GM18951 (cell line): ENCODE results near the gene CYP3A4.
"Not testable (repeated sequence)": the region's sequence is repeated elsewhere in the genome, so short reads cannot be mapped to it uniquely, and the experiment has no call there.

Source experiments
- POLR2A ChIP-seq: IDR thresholded peaks from 4 replicates; pipeline ENCODE4 v1.6.1; 2011; ENCODE audit warnings: mild to moderate bottlenecking; ENCODE audit not compliant: insufficient read length, insufficient read depth; ENCODE audit errors: extremely low read depth
- in situ Hi-C: fragments of 300-500 bp; cut with MboI; formaldehyde crosslinking; loops from one replicate; pipeline ENCODE4 v1.12.0; 2022; ENCODE audit warnings: low sequenced_read_pairs, mixed read lengths, inconsistent platforms; ENCODE audit not compliant: unreplicated experiment

The CYP3A4 gene

DNA sequence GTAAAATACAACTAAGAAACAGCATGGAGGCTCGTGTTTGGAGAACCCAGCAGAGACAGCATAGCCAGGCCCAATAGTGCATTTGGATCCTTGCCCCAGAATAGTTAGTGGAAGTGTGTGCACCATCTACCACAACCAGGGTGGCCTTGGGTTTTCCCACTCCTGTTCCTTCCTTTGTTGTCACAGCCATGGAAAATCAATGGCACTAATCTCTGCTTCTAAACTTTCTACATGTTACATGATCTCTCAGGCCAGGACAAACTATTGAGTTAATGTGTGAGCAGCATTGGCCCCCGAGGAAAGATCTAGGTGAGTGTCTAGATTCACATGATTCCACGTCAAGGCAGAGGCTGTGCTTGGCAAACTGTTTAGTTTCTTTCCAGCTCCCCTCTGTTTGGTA lies 51.0 kb downstream of the CYP3A4 start:
- TF ChIP-seq POLR2A, result no peak
- in situ Hi-C loops, result no loop called here

DNA sequence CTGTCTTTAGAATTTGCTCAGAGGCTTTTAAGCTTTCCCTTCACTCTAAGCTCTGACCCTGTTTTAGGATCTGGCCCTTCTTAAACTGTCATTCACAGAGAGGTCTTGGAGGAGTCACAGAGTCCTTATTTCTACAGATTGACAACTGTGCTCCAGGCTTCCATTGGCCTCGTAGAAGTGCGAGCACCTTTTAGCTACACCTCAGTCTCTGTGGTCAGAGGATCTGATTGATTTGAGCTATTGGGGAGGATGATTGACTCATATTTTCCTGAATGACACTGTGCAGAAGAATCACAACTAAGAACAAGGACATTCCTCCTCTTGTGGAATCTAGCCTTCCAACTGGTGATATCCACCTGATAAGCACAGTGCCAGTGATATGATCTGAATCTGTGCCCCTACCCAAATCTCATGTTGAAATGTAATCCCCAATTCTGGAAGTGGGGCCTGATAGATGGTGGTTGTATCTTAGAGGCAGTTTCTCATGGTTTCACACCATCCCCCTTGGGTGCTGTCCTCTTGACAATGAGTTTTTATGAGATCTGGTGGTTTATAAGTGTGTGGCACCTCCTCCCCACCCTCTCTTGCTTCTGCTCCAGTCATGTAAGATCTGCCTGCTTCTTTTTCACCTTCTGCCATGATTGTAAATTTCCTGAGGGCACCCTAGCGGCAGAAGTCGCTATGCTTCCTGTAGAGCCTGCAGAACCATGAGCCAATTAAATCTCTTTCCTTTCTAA lies 52.2 kb downstream of the CYP3A4 start:
- in situ Hi-C loops, result no loop called here
- no peak for TF ChIP-seq POLR2A

DNA sequence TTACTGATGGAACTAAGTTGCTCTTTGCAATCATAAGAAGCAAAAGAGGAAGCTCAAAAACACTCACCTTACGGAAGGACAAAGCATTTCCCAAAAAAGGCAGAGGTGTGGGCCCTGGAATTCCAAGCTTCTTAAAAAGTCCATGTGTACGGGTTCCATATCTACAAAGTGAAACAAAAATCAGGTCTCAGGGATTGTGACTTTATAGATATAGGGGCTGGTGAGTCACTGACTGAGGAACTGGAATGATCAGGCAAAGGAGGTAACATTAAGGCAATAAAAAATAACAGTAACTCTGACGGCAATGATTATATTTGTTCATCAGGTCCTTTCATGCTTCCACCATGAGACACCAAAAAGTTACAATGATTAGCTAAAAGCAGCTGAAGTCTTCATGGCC lies 53.0 kb downstream of the CYP3A4 start:
- TF ChIP-seq POLR2A, result no peak
- in situ Hi-C loops, result no loop called here

DNA sequence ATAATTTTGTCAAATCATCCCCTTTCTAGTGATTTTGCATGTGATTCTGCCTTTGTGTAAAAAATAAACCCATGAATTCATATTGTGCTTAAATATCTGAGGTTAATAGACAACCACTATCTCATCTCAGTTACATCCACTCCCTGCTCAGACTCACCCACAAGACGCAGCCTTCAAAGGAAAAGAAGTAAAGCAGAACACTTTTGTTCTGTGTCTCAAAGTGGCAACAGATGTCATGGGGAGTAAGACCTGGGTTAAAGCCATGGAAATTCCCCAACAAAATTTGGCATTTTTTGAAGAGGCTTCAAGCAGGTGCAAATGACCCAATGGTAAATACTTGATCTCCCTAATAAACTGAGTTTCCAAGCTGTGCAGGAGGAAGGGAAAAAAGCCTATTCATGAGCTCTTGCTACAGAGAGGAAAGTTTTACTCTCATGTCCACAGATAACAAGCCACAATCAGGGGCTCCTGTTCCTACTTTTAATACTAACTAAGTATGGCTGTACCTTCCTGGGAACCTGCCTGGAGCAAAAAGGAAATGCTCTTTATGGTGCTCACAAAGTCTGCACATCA lies 53.7 kb downstream of the CYP3A4 start:
- in situ Hi-C loops, result no loop called here
- TF ChIP-seq POLR2A, result no peak

DNA sequence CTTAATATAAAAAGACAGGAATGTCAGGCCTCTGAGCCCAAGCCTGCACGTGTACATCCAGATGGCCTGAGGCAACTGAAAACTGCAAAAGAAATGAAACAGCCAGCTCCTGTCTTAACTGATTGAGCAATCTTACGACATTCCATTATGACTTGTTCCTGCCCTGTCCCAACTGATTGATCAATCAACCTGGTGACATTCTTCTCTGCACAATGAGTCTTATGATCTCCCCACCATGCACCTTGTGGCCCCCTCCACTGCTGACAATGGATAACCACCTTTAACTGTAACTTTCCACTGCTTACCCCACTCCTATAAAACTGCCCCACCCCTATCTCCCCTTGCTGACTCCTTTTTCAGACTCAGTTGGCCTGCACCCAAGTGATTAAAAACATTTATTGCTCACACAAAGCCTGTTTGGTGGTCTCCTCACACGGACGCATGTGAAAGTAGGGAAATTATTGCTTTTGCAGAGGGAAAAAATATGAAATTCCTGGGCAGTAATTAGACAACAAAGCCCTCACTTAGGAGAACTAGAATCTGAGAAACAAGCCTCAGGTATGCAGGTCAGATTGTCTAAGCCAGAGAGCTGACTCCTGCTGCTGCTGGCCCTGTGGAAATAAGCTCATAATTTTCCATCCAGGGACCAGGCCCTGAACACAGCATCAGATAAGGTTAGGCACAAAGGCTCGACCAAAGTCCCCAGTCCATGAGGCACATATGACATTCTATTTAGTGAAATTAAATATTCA lies 54.3 kb downstream of the CYP3A4 start:
- in situ Hi-C loops, result no loop called here
- no peak for TF ChIP-seq POLR2A

DNA sequence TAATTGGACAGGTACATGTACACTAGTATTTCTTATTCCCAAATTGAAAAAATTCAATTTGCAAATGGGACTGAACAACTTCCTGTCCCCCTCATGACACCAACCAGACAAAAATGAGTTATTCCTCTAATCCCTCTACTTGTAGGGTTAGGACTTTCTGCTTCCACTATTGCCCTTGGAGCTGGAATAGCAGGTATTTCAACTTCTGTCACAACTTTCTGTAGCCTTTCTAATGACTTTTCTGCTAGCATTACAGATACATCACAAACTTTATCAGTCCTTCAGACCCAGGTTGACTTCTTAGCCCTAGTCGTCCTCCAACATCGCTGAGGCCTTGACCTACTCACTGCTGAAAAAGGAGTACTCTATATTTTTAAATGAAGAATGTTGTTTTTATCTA lies 55.4 kb downstream of the CYP3A4 start:
- no peak for TF ChIP-seq POLR2A
- in situ Hi-C loops, result no loop called here

DNA sequence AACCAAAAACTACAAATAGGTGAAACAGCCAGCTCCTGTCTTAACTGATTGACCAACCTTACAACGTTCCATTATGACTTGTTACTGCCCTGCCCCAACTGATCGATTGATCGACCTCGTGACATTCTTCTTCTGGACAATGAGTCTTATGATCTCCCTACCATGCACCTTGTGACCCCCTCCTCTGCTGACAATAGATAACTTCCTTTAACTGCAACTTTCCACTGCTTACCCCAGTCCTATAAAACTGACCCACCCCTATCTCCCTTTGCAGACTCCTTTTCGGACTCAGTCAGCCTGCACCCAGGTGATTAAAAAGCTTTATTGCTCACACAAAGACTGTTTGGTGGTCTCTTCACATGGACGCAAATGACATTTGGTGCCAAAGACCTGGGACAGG lies 60.8 kb downstream of the CYP3A4 start:
- in situ Hi-C loops, result not testable (repeated sequence)

DNA sequence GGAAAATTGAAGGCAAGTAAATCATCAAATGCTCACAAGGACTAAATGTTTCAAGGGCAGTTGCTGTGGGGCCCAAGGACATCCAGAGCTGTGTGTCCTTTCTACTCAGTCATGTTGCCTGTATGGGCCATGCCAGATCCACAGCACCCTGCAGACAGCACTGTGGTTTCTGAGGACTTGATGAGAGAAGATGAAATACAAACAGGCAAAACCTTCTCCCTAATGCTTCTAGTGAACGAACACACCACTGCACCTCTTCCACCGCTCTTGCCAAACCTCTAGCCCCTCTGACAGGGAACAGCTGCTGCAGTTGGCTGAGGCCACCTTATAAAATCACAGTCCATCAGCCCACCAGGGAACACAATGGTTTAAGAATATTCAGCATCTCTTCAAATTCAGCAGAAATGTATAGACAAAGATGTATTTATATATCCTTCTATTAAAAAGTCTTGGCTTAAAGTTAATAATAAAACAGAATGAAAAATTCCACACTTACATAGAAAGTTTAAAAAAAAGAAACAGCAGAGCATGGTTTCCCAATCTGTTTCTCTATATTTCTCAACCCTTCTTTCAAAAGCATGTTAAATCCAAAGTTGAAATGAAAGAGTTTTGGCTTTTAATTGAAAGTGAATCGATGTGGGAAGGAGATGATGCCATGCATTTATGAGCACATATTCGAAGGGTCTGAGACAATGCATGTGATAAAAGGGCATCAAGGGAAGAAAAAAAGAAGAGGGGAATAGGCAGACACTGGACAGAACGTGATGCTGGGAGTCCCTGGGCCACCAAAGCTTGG lies 63.0 kb downstream of the CYP3A4 start:
- no peak for TF ChIP-seq POLR2A
- in situ Hi-C loops, result no loop called here

DNA sequence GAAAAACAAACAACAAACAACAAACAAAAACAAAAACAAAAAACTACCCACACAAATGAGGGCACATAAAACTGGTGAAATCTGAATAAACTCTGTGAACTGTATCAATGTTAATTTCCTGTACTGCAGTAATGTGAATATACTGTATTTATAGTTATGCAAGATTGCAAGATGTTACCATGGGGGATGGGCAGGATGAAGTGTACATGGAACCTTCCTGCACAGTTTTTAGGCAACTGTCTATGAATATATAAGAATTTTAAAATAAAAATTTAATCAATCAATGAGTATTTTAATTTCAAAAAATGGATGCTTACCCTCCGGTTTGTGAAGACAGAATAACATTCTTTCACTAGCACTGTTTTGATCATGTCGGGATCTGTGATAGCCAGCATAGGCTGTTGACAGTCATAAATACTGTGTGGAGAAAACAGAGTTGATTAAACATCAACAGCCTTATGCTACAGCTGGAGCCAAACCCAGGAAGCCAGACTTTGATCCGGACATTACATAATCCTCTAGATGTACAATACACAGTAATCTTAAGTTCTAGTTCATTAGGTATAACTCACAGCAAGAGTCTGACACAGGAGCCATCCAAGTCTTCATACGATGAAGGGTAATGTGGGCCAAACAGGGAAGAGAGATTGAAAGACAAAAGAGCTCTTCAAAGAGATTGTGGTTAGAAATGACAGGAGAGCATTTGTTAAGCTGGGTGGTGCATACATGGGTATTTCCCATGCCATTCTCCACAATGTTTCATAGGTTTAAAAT lies 63.8 kb downstream of the CYP3A4 start:
- in situ Hi-C loops, result no loop called here
- TF ChIP-seq POLR2A, result no peak

DNA sequence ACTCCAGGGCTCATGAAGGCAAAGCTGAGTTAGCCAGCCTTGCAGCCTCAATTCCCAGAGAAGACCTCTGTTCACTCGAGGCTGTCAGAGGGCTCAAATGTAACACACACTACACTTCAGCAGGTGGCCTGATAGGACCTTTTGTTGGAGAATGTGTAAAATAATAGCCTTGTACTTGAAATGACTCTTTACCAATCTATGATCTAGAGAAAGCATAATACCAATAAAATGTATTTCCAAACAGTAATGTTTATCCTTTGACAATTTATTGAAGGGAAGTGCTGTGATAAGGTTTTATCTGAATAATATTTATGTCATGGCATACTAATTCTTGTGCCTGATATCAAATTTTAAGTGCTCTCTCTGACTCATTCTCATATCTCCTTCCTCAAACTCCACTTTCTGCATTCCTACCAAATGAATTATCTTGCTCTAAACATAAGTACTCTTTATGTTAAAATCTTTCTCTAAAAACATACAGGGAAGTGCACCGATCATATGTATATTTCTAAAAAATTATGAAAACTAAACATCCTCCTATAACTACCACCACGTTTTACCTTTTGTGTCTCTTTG lies 69.9 kb downstream of the CYP3A4 start:
- no peak for TF ChIP-seq POLR2A
- in situ Hi-C loops, result no loop called here

DNA sequence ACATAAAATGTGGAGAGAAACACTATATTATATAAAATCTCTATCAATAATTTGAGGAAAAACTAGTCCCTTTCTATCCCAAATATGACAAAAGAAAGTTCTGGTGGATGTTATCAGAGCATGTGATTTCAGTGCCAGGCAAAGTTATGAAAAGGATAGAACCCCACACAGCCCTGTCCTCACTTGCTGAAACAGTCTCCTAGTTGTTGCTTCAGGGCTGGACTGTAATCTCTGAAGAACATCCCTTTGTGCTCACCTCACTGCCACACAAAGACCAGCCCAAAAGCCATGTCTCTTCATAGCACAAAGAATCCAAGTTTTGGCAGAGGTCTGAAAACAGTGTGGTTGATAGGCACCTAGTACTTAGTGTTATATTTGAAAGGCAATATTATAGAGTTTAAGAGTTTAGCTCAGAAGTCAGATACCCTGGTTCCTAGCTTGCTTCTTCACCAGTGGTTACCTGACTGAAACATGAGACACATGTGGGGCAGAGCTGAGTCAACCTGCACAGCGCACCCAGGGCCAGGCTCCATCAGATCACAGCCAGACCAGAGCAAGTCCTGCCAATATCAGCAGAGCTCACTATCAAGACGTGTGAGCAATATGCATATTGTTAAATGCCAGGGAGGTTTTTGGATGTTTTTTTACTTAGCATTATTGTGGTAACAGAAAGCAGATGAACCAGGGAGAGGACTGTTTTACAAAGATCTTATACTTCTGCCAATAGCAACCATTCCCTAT lies 74.0 kb downstream of the CYP3A4 start:
- in situ Hi-C loops, result no loop called here
- no peak for TF ChIP-seq POLR2A

DNA sequence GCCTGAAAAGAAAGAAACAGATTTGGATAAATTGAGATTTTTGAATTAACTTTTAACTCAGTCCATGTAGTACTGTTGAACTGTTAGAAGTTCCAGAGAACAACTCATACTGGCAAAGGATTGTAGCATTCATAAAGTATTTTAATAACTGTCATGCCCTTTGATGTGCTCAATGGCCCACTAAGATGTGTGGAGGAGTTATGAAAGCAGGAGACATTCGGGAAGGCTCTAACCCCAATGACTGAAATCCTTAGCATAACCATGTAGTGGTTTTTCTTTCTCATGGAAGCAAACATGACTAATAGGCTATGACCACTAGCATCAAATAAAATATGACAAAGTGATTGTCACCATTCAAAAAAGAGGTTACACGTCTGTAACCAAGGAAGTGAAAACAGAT lies 74.7 kb downstream of the CYP3A4 start:
- in situ Hi-C loops, result no loop called here
- TF ChIP-seq POLR2A, result no peak

DNA sequence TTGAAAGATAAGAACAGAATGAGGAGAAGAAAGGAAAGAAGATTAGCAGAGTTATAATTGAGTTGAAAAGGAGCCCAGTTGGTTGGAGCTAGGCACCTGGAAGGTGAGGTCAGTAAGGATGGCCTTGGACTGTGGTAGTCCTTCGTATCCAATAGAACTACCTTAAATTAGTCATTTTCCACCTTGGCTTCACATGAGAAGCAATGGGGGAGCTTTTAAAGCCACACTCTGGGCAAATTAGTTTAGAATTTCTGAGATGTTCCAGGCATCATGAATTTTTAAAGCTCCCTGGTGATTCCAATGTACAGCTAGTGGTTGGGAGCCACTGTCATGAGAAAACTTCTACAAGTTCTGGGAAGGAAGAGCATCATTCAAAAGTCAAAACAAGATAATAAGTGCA lies 76.9 kb downstream of the CYP3A4 start:
- TF ChIP-seq POLR2A, result no peak
- in situ Hi-C loops, result no loop called here
